ENCODE results near the gene HCRTR1. TPM values are rescaled to one million over a fixed set of nuclear protein-coding genes. Genes with fewer than 3 reads are reported as not detected.
A peak's percentile ranks its signal among the peaks of the same experiment; 100 is the strongest.

HCRTR1 gene
- total RNA-seq, 1 experiment from 2014 or later, result not detected

DNA sequence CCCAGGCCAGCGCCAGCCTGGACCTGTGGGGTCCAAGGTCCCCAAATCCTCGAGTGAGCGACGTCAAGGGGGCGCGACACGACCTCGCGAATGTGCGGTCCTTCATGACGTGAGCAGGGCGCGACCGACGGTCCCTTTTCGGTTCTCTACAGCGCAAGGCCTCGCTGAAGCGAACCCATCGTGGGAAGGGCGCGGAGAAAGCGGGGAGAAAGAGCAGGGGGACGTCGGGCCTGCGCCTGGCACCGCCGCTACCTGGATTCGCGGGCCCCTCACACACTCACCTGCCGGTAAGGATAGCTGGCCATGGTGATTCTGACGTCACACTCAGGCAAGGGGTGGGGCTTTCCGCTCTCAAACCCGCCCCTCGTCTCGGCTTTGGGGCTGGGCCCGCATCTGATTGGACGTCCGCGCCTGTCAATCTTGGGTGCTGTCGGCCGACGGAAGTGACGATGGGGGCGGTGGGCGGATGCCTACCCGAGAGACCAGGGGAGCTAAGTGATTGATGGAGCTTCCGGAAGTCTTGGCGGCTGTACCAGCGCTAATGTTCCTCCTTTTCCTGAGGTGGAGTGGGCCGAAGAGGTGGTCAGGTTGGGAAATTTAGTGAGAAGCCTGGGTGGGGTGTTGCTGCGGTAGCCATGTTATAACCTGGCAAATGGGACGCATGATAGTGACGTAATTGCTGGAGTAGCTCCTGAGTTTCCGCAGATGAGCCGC is 27.2 kb downstream of the HCRTR1 start, which contains the start of gene PEF1:
TSS of gene PEF1 (minus strand) at position 317 of the 714 bp plus-strand sequence. CDS start at position 305, 12 bp downstream.
- no TSS peak for BruUV-seq (replicated peaks)
- peak within 1 kb of the TSS; percentile 83 for H3K27ac ChIP-seq (ENCODE audit: low read length)
- no peaks in the 10 kb centered on the region for H3K36me3 ChIP-seq (ENCODE audit: low read depth, low read length)
- ATAC-seq (peak; percentile 88), DNase-seq (peak; percentile 98)
- TF ChIP-seq, protein P1, sequence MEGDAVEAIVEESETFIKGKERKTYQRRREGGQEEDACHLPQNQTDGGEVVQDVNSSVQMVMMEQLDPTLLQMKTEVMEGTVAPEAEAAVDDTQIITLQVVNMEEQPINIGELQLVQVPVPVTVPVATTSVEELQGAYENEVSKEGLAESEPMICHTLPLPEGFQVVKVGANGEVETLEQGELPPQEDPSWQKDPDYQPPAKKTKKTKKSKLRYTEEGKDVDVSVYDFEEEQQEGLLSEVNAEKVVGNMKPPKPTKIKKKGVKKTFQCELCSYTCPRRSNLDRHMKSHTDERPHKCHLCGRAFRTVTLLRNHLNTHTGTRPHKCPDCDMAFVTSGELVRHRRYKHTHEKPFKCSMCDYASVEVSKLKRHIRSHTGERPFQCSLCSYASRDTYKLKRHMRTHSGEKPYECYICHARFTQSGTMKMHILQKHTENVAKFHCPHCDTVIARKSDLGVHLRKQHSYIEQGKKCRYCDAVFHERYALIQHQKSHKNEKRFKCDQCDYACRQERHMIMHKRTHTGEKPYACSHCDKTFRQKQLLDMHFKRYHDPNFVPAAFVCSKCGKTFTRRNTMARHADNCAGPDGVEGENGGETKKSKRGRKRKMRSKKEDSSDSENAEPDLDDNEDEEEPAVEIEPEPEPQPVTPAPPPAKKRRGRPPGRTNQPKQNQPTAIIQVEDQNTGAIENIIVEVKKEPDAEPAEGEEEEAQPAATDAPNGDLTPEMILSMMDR (conservative IDR thresholded peaks at IDR 0.05; ENCODE audit: low read depth, low read length), result no peak
- TF ChIP-seq EZH2 (IDR thresholded peaks at IDR 0.05; ENCODE audit: low read length, unreplicated experiment) (no peak), EZH2phosphoT487 (IDR thresholded peaks at IDR 0.05; ENCODE audit: borderline replicate concordance, low read length) (no peak)
- peak within 1 kb of the TSS; percentile 92 for H3K9ac ChIP-seq (ENCODE audit: low read length)
- H2AFZ ChIP-seq (ENCODE audit: low read length), result peak within 1 kb of the TSS; percentile 82
- ChIA-PET CTCF (interaction anchor here (0.6 to 0.8 kb wide), 5 partner anchors 27 to 359 kb away, joined by 3 to 4 read pairs (median 3); partner anchors contain the start of gene HCRTR1), POLR2A (ENCODE audit: unreplicated experiment) (interaction anchor here (0.5 to 1.4 kb wide), 10 partner anchors 29 to 968 kb away, joined by 3 to 21 read pairs (median 4); partner anchors contain the start of gene PTP4A2)
- no peaks in the 10 kb centered on the region for H3K9me3 ChIP-seq (ENCODE audit: low read length)
- peak within 1 kb of the TSS; percentile 76 for H3K4me3 ChIP-seq (ENCODE audit: low read length)
- no peaks in the 10 kb centered on the region for H4K20me1 ChIP-seq (ENCODE audit: low read length)
- H3K79me2 ChIP-seq (ENCODE audit: low read length), result peaks cover 45% of the 10 kb centered on the region
- intact Hi-C loops (cut with micrococcal nuclease), result no loop called here
- H3K9me2 ChIP-seq (replicated peaks; ENCODE audit: low read length), result no peaks in the 10 kb centered on the region
- no peaks in the 10 kb centered on the region for H3F3A ChIP-seq (ENCODE audit: low read length, unreplicated experiment)
- peaks cover 12% of the 10 kb centered on the region for H3K4me1 ChIP-seq (ENCODE audit: insufficient read depth, low read length)
- H3K27me3 ChIP-seq (ENCODE audit: low read length), result no peaks in the 10 kb centered on the region
- H3K4me2 ChIP-seq (ENCODE audit: low read length), result peak within 1 kb of the TSS; percentile 87

DNA sequence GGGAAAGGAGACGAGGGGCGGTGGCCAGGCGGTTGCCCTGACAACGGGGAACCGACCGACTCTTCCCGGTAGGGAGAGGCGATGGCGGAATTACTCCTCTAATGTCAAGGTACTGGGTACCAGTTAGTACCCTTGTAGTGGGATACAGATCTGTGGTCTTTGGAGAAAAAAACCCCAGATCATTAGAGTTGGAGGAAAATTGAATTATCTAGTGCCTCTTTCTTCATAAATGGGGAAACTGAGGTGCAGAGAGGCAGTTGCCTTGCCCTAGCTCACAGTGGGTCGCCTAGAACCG is 27.7 kb downstream of the HCRTR1 start:
- Histone ChIP-seq H4K20me1 (ENCODE audit: low read length) (no peaks in the 10 kb centered on the region), H3K9ac (ENCODE audit: low read length) (peak overlapping the region; percentile 92), H3K36me3 (ENCODE audit: low read depth, low read length) (no peaks in the 10 kb centered on the region), H3K79me2 (ENCODE audit: low read length) (peaks cover 40% of the 10 kb centered on the region), H3K4me3 (ENCODE audit: low read length) (peak overlapping the region; percentile 76), H3K27ac (ENCODE audit: low read length) (peak overlapping the region; percentile 83), H3K9me2 (replicated peaks; ENCODE audit: low read length) (no peaks in the 10 kb centered on the region), H3K4me1 (ENCODE audit: insufficient read depth, low read length) (peaks cover 12% of the 10 kb centered on the region), H3F3A (ENCODE audit: low read length, unreplicated experiment) (no peaks in the 10 kb centered on the region), H3K9me3 (ENCODE audit: low read length) (no peaks in the 10 kb centered on the region), H2AFZ (ENCODE audit: low read length) (peak overlapping the region; percentile 82), H3K4me2 (ENCODE audit: low read length) (peak overlapping the region; percentile 87), H3K27me3 (ENCODE audit: low read length) (no peaks in the 10 kb centered on the region)
- CTCF ChIA-PET, result interaction anchor here (0.6 to 0.8 kb wide), 5 partner anchors 27 to 359 kb away, joined by 3 to 4 read pairs (median 3); partner anchors contain the start of gene HCRTR1
- intact Hi-C loops (cut with micrococcal nuclease), result no loop called here
- BruUV-seq (replicated peaks), result TSS peak; percentile 76
- POLR2A ChIA-PET (ENCODE audit: unreplicated experiment), result interaction anchor here (0.5 to 1.4 kb wide), 9 partner anchors 29 to 967 kb away, joined by 3 to 21 read pairs (median 3); partner anchors contain the start of gene PTP4A2
- DNase-seq, result no peak
- no peak for ATAC-seq
- no peak for TF ChIP-seq EZH2phosphoT487 (IDR thresholded peaks at IDR 0.05; ENCODE audit: borderline replicate concordance, low read length)
- no peak for TF ChIP-seq EZH2 (IDR thresholded peaks at IDR 0.05; ENCODE audit: low read length, unreplicated experiment)
- TF ChIP-seq, protein P1 (conservative IDR thresholded peaks at IDR 0.05; ENCODE audit: low read depth, low read length), result no peak
